GM21515 (cell line): ENCODE data around the gene MFN1.
"Not testable (repeated sequence)": the region's sequence is repeated elsewhere in the genome, so short reads cannot be mapped to it uniquely, and the experiment has no call there.

ENCODE experiments used
- ATAC-seq: cut with Tn5 transposase; IDR thresholded peaks from one replicate; pipeline ENCODE4 v1.9.1; 2021; ENCODE audit not compliant: unreplicated experiment

The MFN1 gene

GRCh38 chr3:179347345-179348194 is at the start of gene MFN1:
TSS of gene MFN1 (plus strand) at chr3:179347709. CDS start at chr3:179348852, 1,143 bp downstream.
- ATAC-seq, result peak; percentile 92

GRCh38 chr3:179297971-179298725 is 49.4 kb upstream of the MFN1 start:
- no peak for ATAC-seq

GRCh38 chr3:179299316-179299715 is 48.2 kb upstream of the MFN1 start:
- no peak for ATAC-seq

- peak; percentile 66 for ATAC-seq
Observed at GRCh38 chr3:179299999-179300613, 47.4 kb upstream of the MFN1 start.

- ATAC-seq, result no peak
Observed at GRCh38 chr3:179301645-179302044, 45.9 kb upstream of the MFN1 start.

GRCh38 chr3:179302111-179302510 is 45.4 kb upstream of the MFN1 start:
- no peak for ATAC-seq

GRCh38 chr3:179304605-179305004 is 42.9 kb upstream of the MFN1 start:
- no peak for ATAC-seq

- not testable (repeated sequence) for ATAC-seq
Observed at GRCh38 chr3:179307362-179307761, 40.1 kb upstream of the MFN1 start.

- ATAC-seq, result no peak
Observed at GRCh38 chr3:179308001-179308400, 39.5 kb upstream of the MFN1 start.

GRCh38 chr3:179309225-179310078 is 38.1 kb upstream of the MFN1 start:
- peak; percentile 92 for ATAC-seq

- ATAC-seq, result no peak
Observed at GRCh38 chr3:179318876-179319275, 28.6 kb upstream of the MFN1 start.

GRCh38 chr3:179321668-179322285 is 25.7 kb upstream of the MFN1 start:
- ATAC-seq, result no peak

GRCh38 chr3:179322286-179323196 is 25.0 kb upstream of the MFN1 start, which contains the start of gene ZNF639:
TSS of gene ZNF639 (plus strand) at chr3:179323031. CDS start at chr3:179328294, 5,263 bp downstream.
- peak; percentile 74 for ATAC-seq

- peak; percentile 39 for ATAC-seq
Observed at GRCh38 chr3:179323197-179324110, 24.1 kb upstream of the MFN1 start.

- ATAC-seq, result peak; percentile 22
Observed at GRCh38 chr3:179324270-179324754, 23.2 kb upstream of the MFN1 start.

- ATAC-seq, result no peak
Observed at GRCh38 chr3:179330438-179330837, 17.1 kb upstream of the MFN1 start.

- no peak for ATAC-seq
Observed at GRCh38 chr3:179332240-179332639, 15.3 kb upstream of the MFN1 start.

- no peak for ATAC-seq
Observed at GRCh38 chr3:179333084-179333483, 14.4 kb upstream of the MFN1 start.
